ENCODE results near the gene LCE1F.

LCE1F gene

DNA sequence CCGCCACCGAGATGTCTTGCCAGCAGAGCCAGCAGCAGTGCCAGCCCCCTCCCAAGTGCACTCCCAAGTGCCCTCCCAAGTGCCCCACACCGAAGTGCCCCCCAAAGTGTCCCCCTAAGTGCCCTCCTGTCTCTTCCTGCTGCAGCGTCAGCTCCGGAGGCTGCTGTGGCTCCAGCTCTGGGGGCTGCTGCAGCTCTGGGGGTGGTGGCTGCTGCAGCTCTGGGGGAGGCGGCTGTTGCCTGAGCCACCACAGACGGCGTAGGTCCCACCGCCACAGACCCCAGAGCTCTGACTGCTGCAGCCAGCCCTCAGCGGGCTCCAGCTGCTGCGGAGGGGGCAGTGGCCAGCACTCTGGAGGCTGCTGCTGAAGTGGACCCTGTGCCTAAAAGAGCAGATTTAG is 1.4 kb downstream of the LCE1F start:
- TF ChIP-seq CTCF (IDR thresholded peaks at IDR 0.05): no peak

DNA sequence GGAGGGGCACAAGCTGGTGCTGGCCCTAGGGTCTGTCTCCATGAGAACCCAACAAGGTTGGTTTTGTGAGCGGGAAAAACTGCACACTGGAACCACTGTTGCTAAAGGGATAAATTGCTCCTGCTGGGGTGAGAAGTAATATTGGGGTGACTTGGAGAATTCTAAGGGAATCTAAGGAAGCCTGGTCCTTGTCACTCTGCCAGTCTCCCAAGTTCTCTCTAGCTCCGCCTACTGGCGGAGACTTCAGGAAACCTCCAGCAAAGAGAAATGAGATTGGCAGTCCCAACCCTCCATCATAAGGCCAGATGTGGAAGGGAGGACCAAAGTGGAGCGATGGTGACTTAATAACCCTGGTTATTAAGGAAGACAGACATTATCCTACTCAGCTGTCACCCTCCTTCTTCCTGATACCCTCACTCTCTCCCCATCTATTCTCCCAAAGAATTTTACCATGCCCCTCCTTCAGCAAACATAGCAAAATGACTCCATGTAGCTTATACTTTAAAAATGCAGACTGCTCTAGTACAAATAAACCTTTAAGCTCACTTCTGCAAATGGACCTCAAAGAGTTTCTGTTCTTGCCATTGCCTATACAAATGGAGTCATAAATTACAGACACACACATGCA is 2.7 kb downstream of the LCE1F start:
- TF ChIP-seq CTCF (IDR thresholded peaks at IDR 0.05): peak; percentile 66

DNA sequence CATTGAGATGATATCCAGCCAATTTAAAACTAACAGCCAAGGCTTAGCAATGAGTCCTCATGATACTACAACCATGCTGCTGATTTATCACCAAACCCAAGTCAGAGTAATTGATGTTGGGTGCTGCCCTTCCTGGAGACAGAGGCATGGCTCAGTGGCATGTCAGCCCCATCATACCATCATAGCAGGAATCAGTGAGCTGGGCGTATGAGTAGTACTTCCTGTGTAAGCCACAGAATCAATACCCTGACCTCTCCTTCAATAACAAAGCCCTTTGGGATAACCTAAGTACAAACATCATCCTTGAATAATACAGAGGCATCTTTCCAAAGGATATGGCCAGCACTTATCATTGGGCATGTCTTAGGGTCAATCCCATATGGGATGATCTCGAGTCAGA is 8.2 kb downstream of the LCE1F start:
- no peak for TF ChIP-seq CTCF (IDR thresholded peaks at IDR 0.05)

DNA sequence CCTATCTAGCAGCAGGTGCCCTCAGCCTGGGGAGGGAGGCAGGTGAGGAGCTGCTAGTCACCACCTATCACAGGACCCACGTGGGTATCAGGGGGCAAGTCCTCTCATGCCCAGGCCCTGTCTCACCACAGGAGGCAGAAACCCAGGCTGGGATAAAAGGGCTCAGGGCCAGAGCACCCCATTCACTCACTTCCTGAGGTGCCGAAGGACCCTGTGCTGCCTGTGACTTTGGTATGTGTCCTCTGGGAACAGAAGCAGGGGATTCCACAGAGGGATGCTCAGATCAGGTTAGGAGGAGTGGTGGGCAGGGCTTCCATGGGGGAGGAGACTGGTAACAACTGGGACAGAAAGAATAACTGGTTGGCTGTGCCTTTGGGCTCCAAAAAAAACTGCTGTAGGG is 11.1 kb downstream of the LCE1F start, which contains the start of gene LCE1E:
Gene LCE1E (plus strand): TSS at position 181 of the 400 bp plus-strand sequence. CDS start 1,043 bp downstream, outside the sequence.
- TF ChIP-seq CTCF (IDR thresholded peaks at IDR 0.05): no peak

DNA sequence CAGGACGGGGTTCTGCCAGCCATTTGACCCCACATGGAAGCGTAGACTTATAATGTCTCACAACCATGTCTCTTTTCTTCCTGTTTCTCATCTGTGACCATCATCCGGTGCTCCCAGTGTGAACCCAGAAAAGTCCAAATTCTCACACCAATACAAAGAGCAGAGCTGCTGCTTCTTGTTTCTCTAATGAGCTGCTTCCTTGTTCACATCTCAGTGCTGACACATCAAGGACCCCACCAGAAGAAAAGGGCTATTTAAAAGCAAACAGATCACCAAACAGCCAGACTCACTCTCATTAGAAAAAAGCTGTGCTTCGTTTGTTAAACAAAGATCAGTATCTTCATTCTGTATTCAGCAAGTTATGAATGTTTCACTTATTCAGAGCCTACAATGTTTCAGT is 20.7 kb downstream of the LCE1F start:
- no peak for TF ChIP-seq CTCF (IDR thresholded peaks at IDR 0.05)

GRCh38 chr1:152796421-152796820 is 21.5 kb downstream of the LCE1F start, which contains the start of gene LCE1D:
LCE1D (plus strand) TSS chr1:152796721; CDS start chr1:152797795, 1,074 bp downstream.
- TF ChIP-seq CTCF (IDR thresholded peaks at IDR 0.05): no peak

DNA sequence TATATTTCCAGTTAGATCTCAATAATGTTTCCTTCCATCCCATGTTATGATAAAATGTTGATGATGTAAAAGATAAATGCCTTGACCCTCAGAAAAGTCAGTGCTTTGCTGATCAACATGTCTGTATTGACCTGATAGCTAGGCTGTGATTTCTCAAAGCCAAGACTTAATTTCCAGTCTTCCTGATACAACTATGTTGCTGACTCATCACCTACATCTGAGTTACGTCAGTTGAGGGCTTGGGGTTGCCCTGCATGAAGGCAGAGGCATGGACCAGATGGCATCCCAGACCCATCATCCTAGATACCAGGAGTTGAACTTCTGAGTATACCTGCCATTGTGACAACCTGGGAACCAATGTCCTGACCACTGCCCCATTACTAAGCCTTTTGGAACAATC is 26.4 kb downstream of the LCE1F start:
- no peak for TF ChIP-seq CTCF (IDR thresholded peaks at IDR 0.05)

DNA sequence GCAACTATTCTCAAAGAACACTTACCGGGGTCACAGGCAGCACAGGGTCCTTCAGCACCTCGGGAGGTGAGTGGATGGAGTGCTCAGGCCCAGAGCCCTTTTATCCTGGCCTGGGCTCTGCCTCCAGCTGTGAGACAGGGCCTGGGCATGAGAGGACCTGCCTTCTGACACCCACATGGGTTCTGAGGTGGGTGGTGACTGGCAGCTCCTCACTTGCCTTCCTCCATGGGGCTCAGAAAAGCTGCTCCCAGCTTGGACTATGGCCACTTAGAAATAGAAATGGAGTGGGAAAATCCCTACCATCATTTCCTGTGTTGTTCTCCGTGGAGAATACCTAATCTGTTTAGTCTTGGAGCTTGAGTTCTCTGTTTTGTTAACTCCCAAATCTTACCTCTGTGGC is 31.6 kb downstream of the LCE1F start, which contains the start of gene LCE1C:
Gene LCE1C (minus strand): TSS at position 76 of the 400 bp plus-strand sequence. CDS start 1,173 bp downstream, outside the sequence.
- no peak for TF ChIP-seq CTCF (IDR thresholded peaks at IDR 0.05)

Measured in LNCAP (cell line).